ENCODE results near the gene TNPO3.
"Not testable (repeated sequence)": the region's sequence is repeated elsewhere in the genome, so short reads cannot be mapped to it uniquely, and the experiment has no call there.

The TNPO3 gene

GRCh38 chr7:129014501-129015101, 40.3 kb downstream of the TNPO3 start:
- DNase-seq (ENCODE audit: low read depth in 3 of 3): no peak

GRCh38 chr7:129013048-129013724, 41.7 kb downstream of the TNPO3 start:
- DNase-seq (ENCODE audit: low read depth in 3 of 3): no peak

GRCh38 chr7:129012641-129013040, 42.3 kb downstream of the TNPO3 start:
- no peak for DNase-seq (ENCODE audit: low read depth in 3 of 3)

- DNase-seq (ENCODE audit: low read depth in 3 of 3): no peak
Observed at GRCh38 chr7:129010075-129010474, 44.8 kb downstream of the TNPO3 start.

GRCh38 chr7:129009437-129009836, 45.5 kb downstream of the TNPO3 start:
- DNase-seq (ENCODE audit: low read depth in 3 of 3): no peak

- no peak for DNase-seq (ENCODE audit: low read depth in 3 of 3)
Observed at GRCh38 chr7:129008645-129009414, 46.1 kb downstream of the TNPO3 start.

GRCh38 chr7:129007572-129007971, 47.3 kb downstream of the TNPO3 start:
- DNase-seq (ENCODE audit: low read depth in 3 of 3): no peak

GRCh38 chr7:129006636-129007414, 48.1 kb downstream of the TNPO3 start:
- DNase-seq (ENCODE audit: low read depth in 3 of 3): no peak

- DNase-seq (ENCODE audit: low read depth in 3 of 3): no peak
Observed at GRCh38 chr7:129005186-129005585, 49.7 kb downstream of the TNPO3 start.

GRCh38 chr7:128997181-128997580, 57.7 kb downstream of the TNPO3 start:
- no peak for DNase-seq (ENCODE audit: low read depth in 3 of 3)

GRCh38 chr7:128994560-128994959, 60.4 kb downstream of the TNPO3 start:
- not testable (repeated sequence) for DNase-seq (ENCODE audit: low read depth in 3 of 3)

- no peak for DNase-seq (ENCODE audit: low read depth in 3 of 3)
Observed at GRCh38 chr7:128993419-128993818, 61.5 kb downstream of the TNPO3 start.

- no peak for DNase-seq (ENCODE audit: low read depth in 3 of 3)
Observed at GRCh38 chr7:128989961-128990360, 65.0 kb downstream of the TNPO3 start.

GRCh38 chr7:128988372-128988771, 66.5 kb downstream of the TNPO3 start:
- DNase-seq (ENCODE audit: low read depth in 3 of 3): no peak

GRCh38 chr7:128986609-128987008, 68.3 kb downstream of the TNPO3 start:
- DNase-seq (ENCODE audit: low read depth in 3 of 3): no peak

- no peak for DNase-seq (ENCODE audit: low read depth in 3 of 3)
Observed at GRCh38 chr7:128985660-128986059, 69.3 kb downstream of the TNPO3 start.

GRCh38 chr7:128982105-128982504, 72.8 kb downstream of the TNPO3 start:
- DNase-seq (ENCODE audit: low read depth in 3 of 3): no peak

- no peak for DNase-seq (ENCODE audit: low read depth in 3 of 3)
Observed at GRCh38 chr7:128974241-128974934, 80.5 kb downstream of the TNPO3 start.

GRCh38 chr7:128968624-128969023, 86.3 kb downstream of the TNPO3 start:
- no peak for DNase-seq (ENCODE audit: low read depth in 3 of 3)

GRCh38 chr7:128963327-128963757, 91.6 kb downstream of the TNPO3 start:
- DNase-seq (ENCODE audit: low read depth in 3 of 3): no peak

- no peak for DNase-seq (ENCODE audit: low read depth in 3 of 3)
Observed at GRCh38 chr7:128962899-128963298, 92.0 kb downstream of the TNPO3 start.
